HCT116 (cell line): ENCODE data around the gene TUBA3E. TPM values are rescaled to one million over a fixed set of nuclear protein-coding genes. Genes with fewer than 3 reads are reported as not detected.

Source experiments
- ATAC-seq: fragments of 200-7000 bp; cut with Tn5 transposase; 2 replicates; pipeline ENCODE4 v1.9.1; 2020; ENCODE audit warnings: mild to moderate bottlenecking, moderate library complexity
- BruUV-seq: library from RNA; stranded (reverse); fragments of 400-500 nt; replicated peaks from 2 replicates; lab custom pipeline; 2021; lab: Mats Ljungman, UMichigan
- CTCF ChIA-PET: fragments of 300-600 bp; sonication (Branson Sonifier 250); formaldehyde crosslinking; loops from one replicate; lab custom pipeline; 2021; ENCODE audit warnings: antibody characterized with exemption; lab: Charles Lee
- POLR2A ChIA-PET: fragments of 300-600, 350-600 bp; sonication (Branson Sonifier 250); formaldehyde crosslinking; loops from one replicate; lab custom pipeline; 2021; ENCODE audit warnings: antibody characterized with exemption; lab: Charles Lee
- RAD21 ChIA-PET, 2 experiments: fragments of 300-600 bp; sonication (Branson Sonifier 250); formaldehyde crosslinking; loops; one replicate each; lab custom pipeline; 2023; ENCODE audit warnings: low total read pairs in 2 of 2; ENCODE audit not compliant: uncharacterized antibody in 2 of 2, unreplicated experiment in 2 of 2, low non-redundant PET in 1 of 2; lab: Charles Lee
- DNase-seq: peaks from one replicate; pipeline ENCODE4 v3.0.0-alpha.2; 2010; ENCODE audit warnings: low read depth, low spot score
- H2AFZ ChIP-seq: fragments of 200-600 bp; shearing (Covaris generic), sonication (generic); 2 replicates; pipeline ENCODE4 v1.6.1; 2017; ENCODE audit warnings: low read depth, mixed run types, mixed read lengths, antibody characterized with exemption, low read length; ENCODE audit not compliant: poor library complexity, severe bottlenecking
- H3K27ac ChIP-seq: 2 replicates; pipeline ENCODE4 v1.5.1; 2012; ENCODE audit warnings: low read depth, low read length
- H3K27me3 ChIP-seq: fragments of 200-600 bp; sonication (generic); 2 replicates; pipeline ENCODE4 v1.6.1; 2016; ENCODE audit warnings: mixed run types, low read length, mixed read lengths; ENCODE audit not compliant: insufficient read depth
- H3K36me3 ChIP-seq, 2 experiments: fragments of 200-500 bp in 1 of 2; fragments of 200-600 bp in 1 of 2; sonication (Bioruptor generic) in 1 of 2; sonication (generic) in 1 of 2; 2 replicates each; pipeline versions ENCODE4 v1.5.1 to v1.6.1; 2014 to 2016; ENCODE audit warnings: low read length in 2 of 2, inconsistent platforms in 1 of 2, mixed read lengths in 1 of 2, mixed run types in 1 of 2; ENCODE audit not compliant: insufficient read depth in 2 of 2, control insufficient read depth in 1 of 2
- H3K4me1 ChIP-seq, 2 experiments: fragments of 200-600 bp in 1 of 2; sonication (generic) in 1 of 2; 2 replicates each; pipeline versions ENCODE4 v1.5.1 to v1.6.1; 2012 to 2017; ENCODE audit warnings: low read length in 2 of 2, inconsistent platforms in 1 of 2, mild to moderate bottlenecking in 1 of 2, mixed read lengths in 1 of 2, mixed run types in 1 of 2, moderate library complexity in 1 of 2; ENCODE audit not compliant: insufficient read depth in 2 of 2, control insufficient read depth in 1 of 2
- H3K4me2 ChIP-seq: fragments of 200-600 bp; sonication (generic); 2 replicates; pipeline ENCODE4 v1.6.1; 2017; ENCODE audit warnings: mixed run types, low read length, mixed read lengths
- H3K4me3 ChIP-seq, 2 experiments: fragments of 200-600 bp in 1 of 2; sonication (generic) in 1 of 2; replicated peaks in 1 of 2; 2 replicates each; pipeline ENCODE4 v1.5.1; 2011 to 2016; ENCODE audit warnings: low read length in 2 of 2, control low read depth in 1 of 2, low read depth in 1 of 2, mild to moderate bottlenecking in 1 of 2, mixed read lengths in 1 of 2, mixed run types in 1 of 2
- H3K79me2 ChIP-seq: fragments of 200-600 bp; sonication (generic); 2 replicates; pipeline ENCODE4 v1.6.1; 2017; ENCODE audit warnings: mild to moderate bottlenecking, mixed run types, low read length, moderate library complexity, mixed read lengths; ENCODE audit not compliant: insufficient read depth
- H3K9ac ChIP-seq: fragments of 200-600 bp; sonication (generic); 2 replicates; pipeline ENCODE4 v1.6.1; 2016; ENCODE audit warnings: low read length, mixed read lengths
- H3K9me2 ChIP-seq: fragments of 200-600 bp; sonication (generic), shearing (Covaris generic); 2 replicates; pipeline ENCODE4 v1.6.1; 2017; ENCODE audit warnings: mixed run types, mild to moderate bottlenecking, moderate library complexity; ENCODE audit not compliant: insufficient read depth
- H3K9me3 ChIP-seq, 2 experiments: fragments of 200-500 bp in 1 of 2; fragments of 200-600 bp in 1 of 2; sonication (Bioruptor generic) in 1 of 2; sonication (generic) in 1 of 2; 2 replicates each; pipeline ENCODE4 v1.6.1; 2014 to 2017; ENCODE audit warnings: low read length in 2 of 2, mixed read lengths in 2 of 2, inconsistent platforms in 1 of 2, low read depth in 1 of 2, mild to moderate bottlenecking in 1 of 2, mixed run types in 1 of 2, moderate library complexity in 1 of 2; ENCODE audit not compliant: control insufficient read depth in 1 of 2, insufficient read depth in 1 of 2
- H4K20me1 ChIP-seq: fragments of 200-600 bp; sonication (generic), shearing (Covaris generic); 2 replicates; pipeline ENCODE4 v1.6.1; 2017; ENCODE audit warnings: mixed run types, mild to moderate bottlenecking, moderate library complexity; ENCODE audit not compliant: insufficient read depth
- CBX3 ChIP-seq: IDR thresholded peaks from 2 replicates; pipeline ENCODE4 v1.6.1; 2012; ENCODE audit warnings: low read depth
- EGR1 ChIP-seq: IDR thresholded peaks from 2 replicates; pipeline ENCODE4 v1.6.1; 2012; ENCODE audit warnings: low read depth
- FOSL1 ChIP-seq: IDR thresholded peaks from 2 replicates; pipeline ENCODE4 v1.6.1; 2012; ENCODE audit warnings: low read depth
- MAX ChIP-seq: IDR thresholded peaks from 2 replicates; pipeline ENCODE4 v1.6.1; 2012
- SIN3A ChIP-seq: IDR thresholded peaks from 2 replicates; pipeline ENCODE4 v1.6.1; 2012; ENCODE audit warnings: low read depth
- SP1 ChIP-seq: IDR thresholded peaks from 2 replicates; pipeline ENCODE4 v1.6.1; 2012; ENCODE audit warnings: low read depth
- SRF ChIP-seq: IDR thresholded peaks from 2 replicates; pipeline ENCODE4 v1.6.1; 2012; ENCODE audit warnings: low read depth
- ZBTB33 ChIP-seq: IDR thresholded peaks from 2 replicates; pipeline ENCODE4 v1.6.1; 2011; ENCODE audit warnings: mild to moderate bottlenecking, low read length, moderate library complexity; ENCODE audit not compliant: insufficient replicate concordance; ENCODE audit errors: extremely low read depth
- intact Hi-C: fragments of 100-400 bp; cut with micrococcal nuclease; formaldehyde crosslinking; loops from 2 replicates; pipeline ENCODE4 v1.10.0; 2022
- total RNA-seq: library from RNA; stranded (reverse); gene quantifications from one replicate; pipeline ENCODE4 v1.2.1, GENCODE V29; 2021; ENCODE audit not compliant: unreplicated experiment
- TF ChIP-seq, protein P1 (sequence below), 3 experiments: fragments of 200-600 bp in 1 of 3; sonication (generic) in 1 of 3; IDR thresholded peaks in 2 of 3; conservative IDR thresholded peaks in 1 of 3; 2 replicates each; pipeline ENCODE4 v1.5.1; 2012 to 2017; ENCODE audit warnings: low read depth in 2 of 3, low read length in 2 of 3, antibody characterized with exemption in 1 of 3, borderline replicate concordance in 1 of 3, control low read depth in 1 of 3, mild to moderate bottlenecking in 1 of 3, mixed read lengths in 1 of 3, mixed run types in 1 of 3, moderate library complexity in 1 of 3; ENCODE audit not compliant: insufficient read depth in 1 of 3

The TUBA3E gene
- total RNA-seq, 1 experiment from 2014 or later: not detected

- peaks cover 16 to 23% of the 10 kb centered on the region in 2 experiments; a peak in 2 of 4 replicates for H3K36me3 ChIP-seq
- no peak overlapping the region for H3K4me3 ChIP-seq
- no peak overlapping the region for H3K4me2 ChIP-seq
- no peaks in the 10 kb centered on the region for H4K20me1 ChIP-seq
- H3K79me2 ChIP-seq: peaks cover 1% of the 10 kb centered on the region; the same call in 1 of the 2 replicates
- H2AFZ ChIP-seq: no peak overlapping the region
- TF ChIP-seq SRF (no peak), SP1 (no peak), EGR1 (no peak), FOSL1 (no peak), CBX3 (no peak), SIN3A (no peak), ZBTB33 (no peak), MAX (no peak)
- TF ChIP-seq, protein P1, sequence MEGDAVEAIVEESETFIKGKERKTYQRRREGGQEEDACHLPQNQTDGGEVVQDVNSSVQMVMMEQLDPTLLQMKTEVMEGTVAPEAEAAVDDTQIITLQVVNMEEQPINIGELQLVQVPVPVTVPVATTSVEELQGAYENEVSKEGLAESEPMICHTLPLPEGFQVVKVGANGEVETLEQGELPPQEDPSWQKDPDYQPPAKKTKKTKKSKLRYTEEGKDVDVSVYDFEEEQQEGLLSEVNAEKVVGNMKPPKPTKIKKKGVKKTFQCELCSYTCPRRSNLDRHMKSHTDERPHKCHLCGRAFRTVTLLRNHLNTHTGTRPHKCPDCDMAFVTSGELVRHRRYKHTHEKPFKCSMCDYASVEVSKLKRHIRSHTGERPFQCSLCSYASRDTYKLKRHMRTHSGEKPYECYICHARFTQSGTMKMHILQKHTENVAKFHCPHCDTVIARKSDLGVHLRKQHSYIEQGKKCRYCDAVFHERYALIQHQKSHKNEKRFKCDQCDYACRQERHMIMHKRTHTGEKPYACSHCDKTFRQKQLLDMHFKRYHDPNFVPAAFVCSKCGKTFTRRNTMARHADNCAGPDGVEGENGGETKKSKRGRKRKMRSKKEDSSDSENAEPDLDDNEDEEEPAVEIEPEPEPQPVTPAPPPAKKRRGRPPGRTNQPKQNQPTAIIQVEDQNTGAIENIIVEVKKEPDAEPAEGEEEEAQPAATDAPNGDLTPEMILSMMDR (IDR thresholded peaks at IDR 0.05 in 2 of 3, conservative IDR thresholded peaks at IDR 0.05 in 1 of 3; ENCODE audit: borderline replicate concordance in 1 of 3, insufficient read depth in 1 of 3, low read depth in 2 of 3, low read length in 2 of 3): no peak
- no peaks in the 10 kb centered on the region for H3K9me2 ChIP-seq
- no peaks in the 10 kb centered on the region for H3K4me1 ChIP-seq
- ChIA-PET POLR2A (no interaction called here), RAD21 (no interaction called here), CTCF (no interaction called here)
- no peak for DNase-seq
- H3K9ac ChIP-seq: no peak overlapping the region
- no peaks in the 10 kb centered on the region for H3K27me3 ChIP-seq
- no TSS peak for BruUV-seq
- ATAC-seq: no peak
- H3K27ac ChIP-seq: no peak overlapping the region
- intact Hi-C loops: no loop called here
- H3K9me3 ChIP-seq: no peaks in the 10 kb centered on the region
These were observed 32.8 kb downstream of the TUBA3E start for GRCh38 chr2:130165293-130166016.
